AG09309 (cell line): Measurements from ENCODE around the gene CNTN2.

Source experiments
- DNase-seq: peaks from one replicate; pipeline ENCODE4 v3.0.0-alpha.2; 2010; ENCODE audit warnings: low read depth
- H3K4me3 ChIP-seq: 2 replicates; pipeline ENCODE4 v1.5.1; 2011; ENCODE audit warnings: mild to moderate bottlenecking, low read depth, low read length, moderate library complexity; ENCODE audit not compliant: control insufficient read depth
- CTCF ChIP-seq: IDR thresholded peaks from 2 replicates; pipeline ENCODE4 v1.5.1; 2011; ENCODE audit warnings: mild to moderate bottlenecking, low read depth, low read length, inconsistent platforms; ENCODE audit not compliant: insufficient read depth, control insufficient read depth; ENCODE audit errors: missing control alignments

CNTN2 gene

GRCh38 chr1:205059660-205060059 is 16.6 kb downstream of the CNTN2 start:
- H3K4me3 ChIP-seq = no peak overlapping the region
- DNase-seq = no peak
- no peak for TF ChIP-seq CTCF

GRCh38 chr1:205060746-205061145 is 17.7 kb downstream of the CNTN2 start:
- H3K4me3 ChIP-seq = no peak overlapping the region
- DNase-seq = no peak
- TF ChIP-seq CTCF = no peak

GRCh38 chr1:205061227-205061626 is 18.2 kb downstream of the CNTN2 start:
- no peak for TF ChIP-seq CTCF
- DNase-seq = no peak
- H3K4me3 ChIP-seq = no peak overlapping the region

GRCh38 chr1:205061665-205062069 is 18.7 kb downstream of the CNTN2 start:
- peak; percentile 90 for TF ChIP-seq CTCF
- peak; percentile 14 for DNase-seq
- no peak overlapping the region for H3K4me3 ChIP-seq

- no peak overlapping the region for H3K4me3 ChIP-seq
- DNase-seq = no peak
- no peak for TF ChIP-seq CTCF
Measured at GRCh38 chr1:205062319-205062718, 19.3 kb downstream of the CNTN2 start.

- H3K4me3 ChIP-seq = no peak overlapping the region
- no peak for DNase-seq
- TF ChIP-seq CTCF = no peak
Measured at GRCh38 chr1:205062895-205063294, 19.9 kb downstream of the CNTN2 start.

- DNase-seq = no peak
- H3K4me3 ChIP-seq = no peak overlapping the region
- no peak for TF ChIP-seq CTCF
Measured at GRCh38 chr1:205064301-205064700, 21.3 kb downstream of the CNTN2 start.
